Panc1 (cell line): ENCODE measurements around the gene MAGI2. TPM values are rescaled to one million over a fixed set of nuclear protein-coding genes. Genes with fewer than 3 reads are reported as not detected.

ENCODE experiments used
- ATAC-seq: fragments of 200-7000 bp; cut with Tn5 transposase; 2 replicates; pipeline ENCODE4 v1.9.1; 2020; ENCODE audit warnings: mild to moderate bottlenecking, moderate library complexity
- BruUV-seq: library from RNA; stranded (reverse); fragments of 400-500 nt; replicated peaks from 2 replicates; lab custom pipeline; 2021; lab: Mats Ljungman, UMichigan
- CTCF ChIA-PET: fragments of 300-600 bp; sonication (Branson Sonifier 250); formaldehyde crosslinking; loops from one replicate; lab custom pipeline; 2022; ENCODE audit warnings: antibody characterized with exemption; lab: Charles Lee
- POLR2A ChIA-PET: fragments of 300-600 bp; sonication (Branson Sonifier 250); formaldehyde crosslinking; loops from one replicate; lab custom pipeline; 2022; ENCODE audit warnings: antibody characterized with exemption; lab: Charles Lee
- DNase-seq: peaks from one replicate; pipeline ENCODE4 v3.0.0-alpha.2; 2010; ENCODE audit warnings: low read depth, low spot score
- H3K27ac ChIP-seq: 2 replicates; pipeline ENCODE4 v1.5.1; 2011; ENCODE audit warnings: mild to moderate bottlenecking, low read length, inconsistent platforms
- H3K27me3 ChIP-seq: fragments of 200-500 bp; sonication (Bioruptor generic); 2 replicates; pipeline ENCODE4 v1.6.0; 2014; ENCODE audit warnings: low read length, inconsistent platforms; ENCODE audit not compliant: control insufficient read depth, insufficient read depth
- H3K36me3 ChIP-seq: fragments of 200-500 bp; sonication (Bioruptor generic); 2 replicates; pipeline ENCODE4 v1.5.1; 2014; ENCODE audit warnings: inconsistent platforms, mild to moderate bottlenecking, low read length, moderate library complexity; ENCODE audit not compliant: control insufficient read depth, insufficient read depth
- H3K4me1 ChIP-seq: 2 replicates; pipeline ENCODE4 v1.5.1; 2011; ENCODE audit warnings: inconsistent platforms, mild to moderate bottlenecking, low read length, moderate library complexity; ENCODE audit not compliant: control insufficient read depth, insufficient read depth
- H3K4me3 ChIP-seq, 2 experiments: 2 replicates each; pipeline ENCODE4 v1.5.1; 2011 to 2012; ENCODE audit warnings: low read depth in 2 of 2, low read length in 2 of 2, mild to moderate bottlenecking in 2 of 2, inconsistent platforms in 1 of 2, moderate library complexity in 1 of 2
- H3K9me3 ChIP-seq: fragments of 200-500 bp; sonication (Bioruptor generic); 2 replicates; pipeline ENCODE4 v1.5.1; 2014; ENCODE audit warnings: low read depth, mild to moderate bottlenecking, inconsistent platforms, low read length, moderate library complexity; ENCODE audit not compliant: control insufficient read depth, insufficient read depth
- POLR2AphosphoS5 ChIP-seq: IDR thresholded peaks from 2 replicates; pipeline ENCODE4 v1.6.1; 2012; ENCODE audit warnings: mild to moderate bottlenecking, low read depth, low read length, moderate library complexity
- SIN3A ChIP-seq: IDR thresholded peaks from 2 replicates; pipeline ENCODE4 v1.6.1; 2012; ENCODE audit warnings: low read depth, mild to moderate bottlenecking, low read length, moderate library complexity, borderline replicate concordance; ENCODE audit not compliant: insufficient read depth
- TCF7L2 ChIP-seq: IDR thresholded peaks from 2 replicates; pipeline ENCODE4 v1.6.1; 2011; ENCODE audit warnings: mild to moderate bottlenecking, low read depth, low read length, inconsistent platforms
- in situ Hi-C: cut with HindIII; loops from 2 replicates; pipeline ENCODE4 v1.10.0; 2016; ENCODE audit warnings: low sequenced_read_pairs, low pct_unique_long_range_greater_than_20kb
- intact Hi-C: fragments of 100-400 bp; cut with micrococcal nuclease; formaldehyde crosslinking; loops from one replicate; pipeline ENCODE4 v1.10.0; 2022; ENCODE audit not compliant: unreplicated experiment
- total RNA-seq: library from RNA; stranded (reverse); gene quantifications from one replicate; pipeline ENCODE4 v1.2.1, GENCODE V29; 2021; ENCODE audit not compliant: unreplicated experiment
- TF ChIP-seq, protein P1 (sequence below): fragments of 450-650 bp; IDR thresholded peaks from 2 replicates; pipeline ENCODE4 v1.5.1; 2017; ENCODE audit warnings: mild to moderate bottlenecking
- TF ChIP-seq, protein P2 (sequence below), 2 experiments: IDR thresholded peaks; 2 replicates each; pipeline ENCODE4 v1.6.1; 2011 to 2012; ENCODE audit warnings: low read depth in 2 of 2, control low read depth in 1 of 2, low read length in 1 of 2, mild to moderate bottlenecking in 1 of 2, moderate library complexity in 1 of 2; ENCODE audit not compliant: insufficient read depth in 1 of 2

The MAGI2 gene
- total RNA-seq, 1 experiment from 2014 or later: 5.4 TPM

DNA sequence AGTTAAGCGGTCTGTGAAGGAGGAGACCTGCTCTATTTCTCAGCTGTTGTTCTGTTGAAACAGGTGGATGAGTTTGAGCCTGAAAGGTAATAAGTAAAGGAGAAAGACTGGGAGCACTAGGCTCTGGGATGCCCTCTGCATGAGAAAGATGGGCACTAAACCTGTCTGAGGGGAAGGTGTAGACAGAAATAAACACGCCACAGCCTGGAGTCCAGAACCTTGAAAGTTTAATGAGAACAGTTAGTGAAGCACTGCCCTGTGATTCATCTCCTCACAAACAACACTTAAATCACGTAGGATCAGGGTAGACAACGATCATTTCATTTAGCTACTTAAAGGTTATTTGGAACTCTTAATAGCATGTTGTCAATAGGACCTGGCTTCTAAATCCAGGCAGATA lies 1461.8 kb downstream of the MAGI2 start:
- intact Hi-C loops: no loop called here
- no peak for ATAC-seq
- Histone ChIP-seq H3K4me1 (no peaks in the 10 kb centered on the region), H3K27me3 (peaks cover 2% of the 10 kb centered on the region; the same call in 1 of the 2 replicates), H3K9me3 (no peaks in the 10 kb centered on the region), H3K4me3 (no peak overlapping the region), H3K36me3 (no peaks in the 10 kb centered on the region), H3K27ac (no peak overlapping the region)
- ChIA-PET CTCF (no interaction called here), POLR2A (no interaction called here)
- TF ChIP-seq SIN3A (no peak), POLR2AphosphoS5 (no peak), TCF7L2 (no peak)
- TF ChIP-seq, protein P1, sequence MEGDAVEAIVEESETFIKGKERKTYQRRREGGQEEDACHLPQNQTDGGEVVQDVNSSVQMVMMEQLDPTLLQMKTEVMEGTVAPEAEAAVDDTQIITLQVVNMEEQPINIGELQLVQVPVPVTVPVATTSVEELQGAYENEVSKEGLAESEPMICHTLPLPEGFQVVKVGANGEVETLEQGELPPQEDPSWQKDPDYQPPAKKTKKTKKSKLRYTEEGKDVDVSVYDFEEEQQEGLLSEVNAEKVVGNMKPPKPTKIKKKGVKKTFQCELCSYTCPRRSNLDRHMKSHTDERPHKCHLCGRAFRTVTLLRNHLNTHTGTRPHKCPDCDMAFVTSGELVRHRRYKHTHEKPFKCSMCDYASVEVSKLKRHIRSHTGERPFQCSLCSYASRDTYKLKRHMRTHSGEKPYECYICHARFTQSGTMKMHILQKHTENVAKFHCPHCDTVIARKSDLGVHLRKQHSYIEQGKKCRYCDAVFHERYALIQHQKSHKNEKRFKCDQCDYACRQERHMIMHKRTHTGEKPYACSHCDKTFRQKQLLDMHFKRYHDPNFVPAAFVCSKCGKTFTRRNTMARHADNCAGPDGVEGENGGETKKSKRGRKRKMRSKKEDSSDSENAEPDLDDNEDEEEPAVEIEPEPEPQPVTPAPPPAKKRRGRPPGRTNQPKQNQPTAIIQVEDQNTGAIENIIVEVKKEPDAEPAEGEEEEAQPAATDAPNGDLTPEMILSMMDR: no peak
- TF ChIP-seq, protein P2, sequence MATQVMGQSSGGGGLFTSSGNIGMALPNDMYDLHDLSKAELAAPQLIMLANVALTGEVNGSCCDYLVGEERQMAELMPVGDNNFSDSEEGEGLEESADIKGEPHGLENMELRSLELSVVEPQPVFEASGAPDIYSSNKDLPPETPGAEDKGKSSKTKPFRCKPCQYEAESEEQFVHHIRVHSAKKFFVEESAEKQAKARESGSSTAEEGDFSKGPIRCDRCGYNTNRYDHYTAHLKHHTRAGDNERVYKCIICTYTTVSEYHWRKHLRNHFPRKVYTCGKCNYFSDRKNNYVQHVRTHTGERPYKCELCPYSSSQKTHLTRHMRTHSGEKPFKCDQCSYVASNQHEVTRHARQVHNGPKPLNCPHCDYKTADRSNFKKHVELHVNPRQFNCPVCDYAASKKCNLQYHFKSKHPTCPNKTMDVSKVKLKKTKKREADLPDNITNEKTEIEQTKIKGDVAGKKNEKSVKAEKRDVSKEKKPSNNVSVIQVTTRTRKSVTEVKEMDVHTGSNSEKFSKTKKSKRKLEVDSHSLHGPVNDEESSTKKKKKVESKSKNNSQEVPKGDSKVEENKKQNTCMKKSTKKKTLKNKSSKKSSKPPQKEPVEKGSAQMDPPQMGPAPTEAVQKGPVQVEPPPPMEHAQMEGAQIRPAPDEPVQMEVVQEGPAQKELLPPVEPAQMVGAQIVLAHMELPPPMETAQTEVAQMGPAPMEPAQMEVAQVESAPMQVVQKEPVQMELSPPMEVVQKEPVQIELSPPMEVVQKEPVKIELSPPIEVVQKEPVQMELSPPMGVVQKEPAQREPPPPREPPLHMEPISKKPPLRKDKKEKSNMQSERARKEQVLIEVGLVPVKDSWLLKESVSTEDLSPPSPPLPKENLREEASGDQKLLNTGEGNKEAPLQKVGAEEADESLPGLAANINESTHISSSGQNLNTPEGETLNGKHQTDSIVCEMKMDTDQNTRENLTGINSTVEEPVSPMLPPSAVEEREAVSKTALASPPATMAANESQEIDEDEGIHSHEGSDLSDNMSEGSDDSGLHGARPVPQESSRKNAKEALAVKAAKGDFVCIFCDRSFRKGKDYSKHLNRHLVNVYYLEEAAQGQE (IDR thresholded peaks at IDR 0.05; ENCODE audit: insufficient read depth in 1 of 2, low read depth in 2 of 2, low read length in 1 of 2): no peak
- no peak for DNase-seq
- no TSS peak for BruUV-seq
- in situ Hi-C loops: no loop called here

DNA sequence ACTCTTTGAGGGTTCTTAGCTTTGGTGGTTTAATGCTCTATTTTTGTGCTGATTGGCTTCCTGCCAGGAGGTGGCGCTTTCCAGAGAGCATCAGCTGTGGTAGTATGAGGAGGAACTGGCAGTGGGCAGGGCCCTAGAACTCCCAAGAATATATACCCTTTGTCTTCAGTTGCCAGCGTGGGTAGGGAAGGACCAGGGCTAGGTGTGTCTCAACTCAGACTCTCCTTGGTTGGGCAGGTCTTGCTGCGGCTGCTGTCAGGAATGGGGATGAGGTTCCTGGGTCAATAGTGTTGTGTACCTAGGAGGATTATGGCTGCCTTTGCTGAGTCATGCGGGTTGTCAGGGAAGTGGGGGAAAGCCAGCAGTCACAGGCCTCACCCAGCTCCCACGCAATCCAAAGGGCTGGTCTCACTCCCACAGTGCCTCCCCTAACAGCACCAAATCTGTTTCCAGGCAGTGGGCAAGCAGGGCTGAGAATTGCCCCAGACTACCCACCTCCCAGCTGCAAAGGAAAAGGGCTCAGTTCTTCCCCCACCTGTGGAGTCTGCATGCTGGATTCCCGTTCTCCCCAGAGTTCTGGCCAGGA lies 1463.4 kb downstream of the MAGI2 start:
- no TSS peak for BruUV-seq
- H3K27me3 ChIP-seq: no peaks in the 10 kb centered on the region; the same call in 1 of the 2 replicates
- H3K27ac ChIP-seq: no peak overlapping the region
- CTCF ChIA-PET: no interaction called here
- no peak overlapping the region for H3K4me3 ChIP-seq
- no peaks in the 10 kb centered on the region for H3K4me1 ChIP-seq
- intact Hi-C loops (no loop called here), in situ Hi-C loops (no loop called here)
- no peaks in the 10 kb centered on the region for H3K36me3 ChIP-seq
- TF ChIP-seq, protein P1: peak; percentile 19; the same call in 1 of the 2 replicates
- TF ChIP-seq, protein P2 (IDR thresholded peaks at IDR 0.05; ENCODE audit: insufficient read depth in 1 of 2, low read depth in 2 of 2, low read length in 1 of 2): no peak
- TF ChIP-seq POLR2AphosphoS5: no peak
- no peak for DNase-seq
- no peaks in the 10 kb centered on the region for H3K9me3 ChIP-seq
- POLR2A ChIA-PET: interaction anchor here (0.6 kb wide), 1 partner anchor 374 kb away, joined by 3 read pairs; no protein-coding TSS in a partner anchor
- ATAC-seq: no peak
